Uterus (tissue), 2 donors: Measurements from ENCODE around the gene MYBPH.

Experiments
- CTCF ChIP-seq, 4 experiments: fragments of 200-600 bp in 2 of 4; fragments of 450-650 bp in 2 of 4; sonication (generic) in 2 of 4; IDR thresholded peaks; one replicate each; pipeline ENCODE4 v1.5.1; 2016 to 2019; ENCODE audit warnings: antibody characterized with exemption in 4 of 4, mild to moderate bottlenecking in 2 of 4, moderate library complexity in 1 of 4
- POLR2A ChIP-seq, 2 donors: fragments of 450-650 bp; IDR thresholded peaks; one replicate each; pipeline ENCODE4 v1.6.1; 2016; ENCODE audit warnings: antibody characterized with exemption in 2 of 2, mild to moderate bottlenecking in 1 of 2, moderate library complexity in 1 of 2

- TF ChIP-seq CTCF (IDR thresholded peaks at IDR 0.05) (no peak), POLR2A (IDR thresholded peaks at IDR 0.05) (no peak)
Observed at GRCh38 chr1:203129501-203130231, 46.0 kb downstream of the MYBPH start.
